ENCODE data around the gene VSX1.

VSX1 gene

DNA sequence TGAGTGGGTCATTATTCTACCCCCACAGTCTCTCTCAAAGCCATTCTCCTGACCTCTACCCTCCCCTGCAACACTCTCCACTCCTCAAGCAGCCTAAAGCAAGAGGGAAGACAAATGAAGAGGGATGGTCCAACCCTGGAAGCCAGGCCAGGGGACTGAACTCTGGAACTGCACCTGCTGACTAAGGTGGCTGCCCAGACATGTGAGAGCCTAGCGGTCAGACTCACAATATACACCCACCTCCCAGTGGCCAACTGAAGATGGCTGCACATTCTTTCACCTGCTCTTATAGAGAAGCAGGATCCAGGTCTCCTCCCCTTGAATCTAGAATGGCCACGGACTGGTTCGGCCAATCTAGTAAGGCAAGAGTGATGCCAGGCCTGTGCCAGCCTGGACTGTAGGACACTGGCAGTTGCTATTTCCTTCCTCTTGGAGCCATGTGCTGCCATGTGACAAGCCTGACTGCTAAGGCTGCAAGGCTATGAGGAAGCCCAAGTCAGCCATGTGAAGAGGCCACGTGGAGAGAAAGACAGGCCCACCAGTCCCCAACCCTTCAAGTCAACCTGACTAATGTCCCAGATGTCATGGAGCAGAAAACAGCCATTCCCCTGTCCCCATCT lies 55.8 kb downstream of the VSX1 start:
- Histone ChIP-seq H3K4me1 (no peaks in the 10 kb centered on the region), H3K9me3 (no peaks in the 10 kb centered on the region), H3K4me3 (no peak overlapping the region), H3K36me3 (replicated peaks) (no peaks in the 10 kb centered on the region), H3K27me3 (ENCODE audit: low read depth) (no peaks in the 10 kb centered on the region)
- no peak for DNase-seq (ENCODE audit: low spot score in 2 of 2)
- in situ Hi-C loops (cut with MboI; ENCODE audit: low sequenced_read_pairs): no loop called here
